Calu3 (cell line): ENCODE results near the gene EMC8. TPM values are rescaled to one million over a fixed set of nuclear protein-coding genes. Genes with fewer than 3 reads are reported as not detected.

Experiments used
- BruUV-seq: library from RNA; stranded (reverse); fragments of 400-500 nt; replicated peaks from 2 replicates; lab custom pipeline; 2021; lab: Mats Ljungman, UMichigan
- CTCF ChIA-PET: fragments of 300-600 bp; sonication (Branson Sonifier 250); formaldehyde crosslinking; loops from one replicate; lab custom pipeline; 2022; ENCODE audit warnings: antibody characterized with exemption; lab: Charles Lee
- DNase-seq: peaks from one replicate; pipeline ENCODE4 v3.0.0; 2022
- H3K27ac Mint-ChIP-seq: one replicate; pipeline ENCODE4 v1.8.0; 2022; ENCODE audit warnings: mixed read lengths; ENCODE audit not compliant: unreplicated experiment
- H3K27me3 Mint-ChIP-seq: one replicate; pipeline ENCODE4 v1.8.0; 2022; ENCODE audit warnings: mixed read lengths; ENCODE audit not compliant: unreplicated experiment
- H3K36me3 Mint-ChIP-seq: one replicate; pipeline ENCODE4 v1.8.0; 2022; ENCODE audit warnings: mild to moderate bottlenecking, moderate library complexity, mixed read lengths; ENCODE audit not compliant: insufficient read depth, unreplicated experiment
- H3K4me1 Mint-ChIP-seq: one replicate; pipeline ENCODE4 v1.8.0; 2022; ENCODE audit warnings: mild to moderate bottlenecking, low read depth, mixed read lengths; ENCODE audit not compliant: unreplicated experiment
- H3K4me3 Mint-ChIP-seq: one replicate; pipeline ENCODE4 v1.8.0; 2022; ENCODE audit warnings: mild to moderate bottlenecking, low read depth, moderate library complexity, mixed read lengths; ENCODE audit not compliant: unreplicated experiment
- H3K9me3 Mint-ChIP-seq: one replicate; pipeline ENCODE4 v1.8.0; 2022; ENCODE audit warnings: low read depth, mixed read lengths; ENCODE audit not compliant: unreplicated experiment
- intact Hi-C: fragments of 100-400 bp; cut with micrococcal nuclease; formaldehyde crosslinking; loops from one replicate; pipeline ENCODE4 v1.10.0; 2022; ENCODE audit not compliant: unreplicated experiment
- total RNA-seq: library from RNA; stranded (reverse); gene quantifications from 2 replicates; pipeline ENCODE4 v1.2.3, GENCODE V29; 2022
- TF ChIP-seq, protein P1 (sequence below): fragments of 200-600 bp; IDR thresholded peaks from one replicate; pipeline ENCODE4 v1.8.0; 2022; ENCODE audit warnings: antibody characterized with exemption; ENCODE audit not compliant: unreplicated experiment

The EMC8 gene
- total RNA-seq, 1 experiment from 2014 or later = 62.7 TPM

DNA sequence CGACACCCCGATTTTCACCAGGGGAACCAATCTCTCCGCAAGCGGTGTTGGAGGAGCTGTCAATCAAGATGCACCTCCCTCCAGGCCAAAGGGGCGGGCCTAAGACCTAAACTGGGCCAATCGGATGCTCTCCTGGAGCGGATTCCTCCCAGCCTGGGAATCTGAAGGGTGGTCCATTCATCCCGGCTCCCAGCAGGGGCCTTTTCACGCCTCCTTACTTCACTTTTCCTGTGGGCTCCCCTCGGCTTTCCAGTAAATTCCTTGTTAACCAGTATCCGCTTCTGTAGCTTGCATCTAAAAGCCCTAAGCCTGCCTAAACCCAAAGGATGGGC is 65.5 kb downstream of the EMC8 start:
- DNase-seq = no peak

DNA sequence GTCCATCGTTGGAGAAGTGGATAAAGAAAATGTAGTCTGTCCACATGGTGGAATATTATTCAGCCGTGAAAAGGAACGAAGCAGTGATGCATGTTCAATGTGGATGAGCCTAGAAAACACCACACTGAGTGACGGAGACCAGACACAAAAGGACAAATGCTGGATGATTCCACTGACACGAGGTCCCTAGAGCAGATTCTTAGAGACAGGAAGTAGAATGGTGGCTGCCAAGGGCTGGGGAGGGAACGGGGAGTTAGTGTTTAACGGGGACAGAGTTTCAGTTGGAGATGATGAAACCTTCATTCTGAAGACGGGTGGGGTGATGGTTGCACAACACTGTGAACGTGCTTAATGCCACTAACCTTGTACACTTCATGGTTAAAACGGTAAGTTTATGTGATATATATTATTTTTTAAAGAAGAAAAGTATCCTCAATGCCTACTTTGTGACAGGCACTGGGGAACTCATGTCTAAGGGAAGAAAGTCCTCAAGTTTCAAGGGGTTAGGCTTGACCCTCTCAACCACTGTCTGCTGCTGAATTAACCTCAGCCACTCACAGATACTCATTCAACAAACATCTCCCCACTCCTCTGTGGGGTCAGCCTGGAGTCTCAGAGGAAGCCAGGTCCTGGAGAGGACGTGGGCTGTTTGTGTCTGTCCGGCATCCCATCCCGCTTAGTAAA is 66.0 kb downstream of the EMC8 start:
- CTCF ChIA-PET = no interaction called here
- intact Hi-C loops = no loop called here
- Mint-ChIP-seq H3K9me3 (no peaks in the 10 kb centered on the region), H3K4me1 (no peaks in the 10 kb centered on the region), H3K4me3 (no peak overlapping the region), H3K27ac (no peak overlapping the region), H3K36me3 (no peaks in the 10 kb centered on the region), H3K27me3 (no peaks in the 10 kb centered on the region)
- TF ChIP-seq, protein P1, sequence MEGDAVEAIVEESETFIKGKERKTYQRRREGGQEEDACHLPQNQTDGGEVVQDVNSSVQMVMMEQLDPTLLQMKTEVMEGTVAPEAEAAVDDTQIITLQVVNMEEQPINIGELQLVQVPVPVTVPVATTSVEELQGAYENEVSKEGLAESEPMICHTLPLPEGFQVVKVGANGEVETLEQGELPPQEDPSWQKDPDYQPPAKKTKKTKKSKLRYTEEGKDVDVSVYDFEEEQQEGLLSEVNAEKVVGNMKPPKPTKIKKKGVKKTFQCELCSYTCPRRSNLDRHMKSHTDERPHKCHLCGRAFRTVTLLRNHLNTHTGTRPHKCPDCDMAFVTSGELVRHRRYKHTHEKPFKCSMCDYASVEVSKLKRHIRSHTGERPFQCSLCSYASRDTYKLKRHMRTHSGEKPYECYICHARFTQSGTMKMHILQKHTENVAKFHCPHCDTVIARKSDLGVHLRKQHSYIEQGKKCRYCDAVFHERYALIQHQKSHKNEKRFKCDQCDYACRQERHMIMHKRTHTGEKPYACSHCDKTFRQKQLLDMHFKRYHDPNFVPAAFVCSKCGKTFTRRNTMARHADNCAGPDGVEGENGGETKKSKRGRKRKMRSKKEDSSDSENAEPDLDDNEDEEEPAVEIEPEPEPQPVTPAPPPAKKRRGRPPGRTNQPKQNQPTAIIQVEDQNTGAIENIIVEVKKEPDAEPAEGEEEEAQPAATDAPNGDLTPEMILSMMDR = no peak
- DNase-seq = no peak
- no TSS peak for BruUV-seq

More for the DNA sequence above, 65.5 kb downstream of the EMC8 start:
- Mint-ChIP-seq H3K4me3 (no peak overlapping the region), H3K27me3 (no peaks in the 10 kb centered on the region), H3K4me1 (no peaks in the 10 kb centered on the region), H3K36me3 (no peaks in the 10 kb centered on the region), H3K9me3 (no peaks in the 10 kb centered on the region), H3K27ac (no peak overlapping the region)
- CTCF ChIA-PET = no interaction called here
- TF ChIP-seq, protein P1 = no peak
- no TSS peak for BruUV-seq
- intact Hi-C loops = no loop called here

- H3K4me3 Mint-ChIP-seq = no peak overlapping the region
- intact Hi-C loops = no loop called here
- CTCF ChIA-PET = interaction anchor here (0.5 kb wide), 1 partner anchor 296 kb away, joined by 5 read pairs; no protein-coding TSS in a partner anchor
- TF ChIP-seq, protein P1 = no peak
- no peaks in the 10 kb centered on the region for H3K9me3 Mint-ChIP-seq
- H3K4me1 Mint-ChIP-seq = no peaks in the 10 kb centered on the region
- H3K36me3 Mint-ChIP-seq = no peaks in the 10 kb centered on the region
- peaks cover 6% of the 10 kb centered on the region for H3K27me3 Mint-ChIP-seq
- no peak for DNase-seq
- H3K27ac Mint-ChIP-seq = no peak overlapping the region
- no TSS peak for BruUV-seq
Measured at GRCh38 chr16:85731179-85731578, 68.2 kb downstream of the EMC8 start.

GRCh38 chr16:85730186-85730465 is 69.2 kb downstream of the EMC8 start:
- BruUV-seq = no TSS peak
- Mint-ChIP-seq H3K27ac (no peak overlapping the region), H3K36me3 (no peaks in the 10 kb centered on the region), H3K4me1 (no peaks in the 10 kb centered on the region), H3K4me3 (no peak overlapping the region), H3K9me3 (no peaks in the 10 kb centered on the region), H3K27me3 (peaks cover 14% of the 10 kb centered on the region)
- TF ChIP-seq, protein P1 = no peak
- intact Hi-C loops = no loop called here
- CTCF ChIA-PET = interaction anchor here (1.4 kb wide), 1 partner anchor 8 kb away, joined by 4 read pairs; no protein-coding TSS in a partner anchor
- no peak for DNase-seq
